ENCODE results near the gene LRRC8D.
A peak's percentile ranks its signal among the peaks of the same experiment; 100 is the strongest.

Gene LRRC8D

GRCh38 chr1:89871768-89872473 lies 51.1 kb downstream of the LRRC8D start (continued):
- TF ChIP-seq CREB5 (CRISPR knock-in tag; IDR thresholded peaks at IDR 0.05; ENCODE audit: low read depth) (no peak), ARNTL (CRISPR knock-in tag; IDR thresholded peaks at IDR 0.05; ENCODE audit: borderline replicate concordance, low read depth) (no peak), CSDC2 (CRISPR knock-in tag; IDR thresholded peaks at IDR 0.05) (no peak), OSR1 (CRISPR knock-in tag; IDR thresholded peaks at IDR 0.05) (no peak), TOX (CRISPR knock-in tag; IDR thresholded peaks at IDR 0.05; ENCODE audit: borderline replicate concordance) (no peak)

GRCh38 chr1:89872567-89872966 lies 51.7 kb downstream of the LRRC8D start:
- ATAC-seq, result no peak
- no peak for TF ChIP-seq CSRNP3 (CRISPR knock-in tag; IDR thresholded peaks at IDR 0.05)
- no peak for TF ChIP-seq PATZ1 (CRISPR knock-in tag; IDR thresholded peaks at IDR 0.05; ENCODE audit: borderline replicate concordance)
- no peak for TF ChIP-seq OSR1 (CRISPR knock-in tag; IDR thresholded peaks at IDR 0.05)
- no peak for TF ChIP-seq BACH2 (CRISPR knock-in tag; IDR thresholded peaks at IDR 0.05; ENCODE audit: borderline replicate concordance)
- no peak for TF ChIP-seq ZFP30 (CRISPR knock-in tag; IDR thresholded peaks at IDR 0.05)
- TF ChIP-seq CREB5 (CRISPR knock-in tag; IDR thresholded peaks at IDR 0.05; ENCODE audit: low read depth), result no peak
- no peak for TF ChIP-seq ESRRG (CRISPR knock-in tag; IDR thresholded peaks at IDR 0.05)
- no peak for TF ChIP-seq TOX (CRISPR knock-in tag; IDR thresholded peaks at IDR 0.05; ENCODE audit: borderline replicate concordance)
- TF ChIP-seq SNAI2 (CRISPR knock-in tag; IDR thresholded peaks at IDR 0.05), result no peak
- no peak for TF ChIP-seq CSDC2 (CRISPR knock-in tag; IDR thresholded peaks at IDR 0.05)
- TF ChIP-seq TSHZ2 (CRISPR knock-in tag; IDR thresholded peaks at IDR 0.05), result no peak
- no peak for TF ChIP-seq ZC3H10 (CRISPR knock-in tag; IDR thresholded peaks at IDR 0.05)
- TF ChIP-seq ARNTL (CRISPR knock-in tag; IDR thresholded peaks at IDR 0.05; ENCODE audit: borderline replicate concordance, low read depth), result no peak

- no peak for ATAC-seq
- no peak for TF ChIP-seq ZFP30 (CRISPR knock-in tag; IDR thresholded peaks at IDR 0.05)
- TF ChIP-seq PPARA (CRISPR knock-in tag; IDR thresholded peaks at IDR 0.05; ENCODE audit: borderline replicate concordance), result no peak
- no peak for TF ChIP-seq TOX (CRISPR knock-in tag; IDR thresholded peaks at IDR 0.05; ENCODE audit: borderline replicate concordance)
- TF ChIP-seq ISL1 (CRISPR knock-in tag; IDR thresholded peaks at IDR 0.05), result no peak
- no peak for TF ChIP-seq CREB5 (CRISPR knock-in tag; IDR thresholded peaks at IDR 0.05; ENCODE audit: low read depth)
Observed at GRCh38 chr1:89873288-89873687, 52.5 kb downstream of the LRRC8D start.

- TF ChIP-seq POU6F1 (CRISPR knock-in tag; IDR thresholded peaks at IDR 0.05; ENCODE audit: borderline replicate concordance, low read depth) (no peak), ISL1 (CRISPR knock-in tag; IDR thresholded peaks at IDR 0.05) (peak; percentile 63)
- peak; percentile 89 for ATAC-seq
Observed at GRCh38 chr1:89873770-89874169, 52.9 kb downstream of the LRRC8D start.

Measured in SK-N-SH treated with all-trans-retinoic acid at 6 μM for 48 hours (cell line).